ENCODE measurements around the gene MPC1.
"Not testable (repeated sequence)": the region's sequence is repeated elsewhere in the genome, so short reads cannot be mapped to it uniquely, and the experiment has no call there.

MPC1 gene

DNA sequence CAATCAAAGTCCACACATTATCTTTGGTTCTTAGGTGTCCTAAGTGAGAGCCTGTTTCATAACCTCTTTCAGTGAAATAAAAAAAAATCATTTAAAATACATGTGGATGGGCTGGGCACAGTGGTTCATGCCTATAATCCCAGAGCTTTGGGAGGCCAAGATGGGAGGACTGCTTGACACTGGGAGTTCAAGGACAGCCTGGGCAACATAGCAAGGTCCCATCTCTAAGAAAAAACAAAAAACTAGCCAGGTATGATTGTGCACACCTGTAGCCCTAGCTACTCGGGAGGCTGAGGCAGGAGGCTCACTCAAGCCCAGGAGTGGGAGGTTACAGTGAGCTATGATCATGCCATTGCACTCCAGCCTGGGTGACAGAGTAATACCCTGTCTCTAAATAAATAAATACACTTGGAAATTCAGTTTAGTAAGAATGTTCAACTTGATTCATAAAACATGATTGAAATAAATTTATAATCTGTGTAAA is 3.6 kb downstream of the MPC1 start:
- DNase-seq = no peak

DNA sequence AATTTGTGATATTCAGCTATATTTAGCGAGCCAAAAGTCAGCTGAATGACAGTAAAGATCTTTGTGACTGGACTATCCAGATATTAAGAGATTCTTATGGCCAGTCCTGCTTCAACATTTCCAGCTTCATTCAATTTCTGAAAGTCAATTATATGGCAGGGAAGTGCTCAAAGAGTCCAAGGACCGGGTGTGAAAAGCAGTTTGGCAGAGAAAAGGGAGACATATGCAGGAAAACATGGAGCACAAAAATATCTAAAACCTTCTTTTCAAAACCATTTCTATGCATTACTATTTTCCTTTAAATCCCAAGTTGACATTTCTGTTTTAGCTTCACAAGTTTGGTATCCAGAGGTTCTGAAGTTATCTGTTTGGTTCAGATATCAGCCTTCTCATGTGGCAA is 5.0 kb downstream of the MPC1 start:
- no peak for DNase-seq

DNA sequence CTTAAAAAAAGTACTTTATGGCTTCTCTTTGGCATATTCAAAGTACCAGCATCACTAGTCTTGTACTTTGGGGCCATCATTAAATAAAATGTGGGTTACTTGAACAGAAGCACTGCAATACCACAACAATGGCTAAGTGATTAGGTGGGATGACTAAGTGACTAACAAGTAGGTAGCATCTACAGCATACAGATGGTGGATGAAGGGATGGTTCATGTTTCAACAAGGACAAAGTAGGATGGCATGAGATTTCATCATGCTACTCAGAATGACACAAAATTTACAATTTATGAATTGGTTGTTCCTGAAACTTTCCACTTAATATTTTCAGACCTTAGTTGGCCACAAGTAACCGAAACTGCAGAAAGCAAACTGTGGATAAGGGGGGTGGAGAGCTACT is 7.7 kb downstream of the MPC1 start:
- DNase-seq = no peak

DNA sequence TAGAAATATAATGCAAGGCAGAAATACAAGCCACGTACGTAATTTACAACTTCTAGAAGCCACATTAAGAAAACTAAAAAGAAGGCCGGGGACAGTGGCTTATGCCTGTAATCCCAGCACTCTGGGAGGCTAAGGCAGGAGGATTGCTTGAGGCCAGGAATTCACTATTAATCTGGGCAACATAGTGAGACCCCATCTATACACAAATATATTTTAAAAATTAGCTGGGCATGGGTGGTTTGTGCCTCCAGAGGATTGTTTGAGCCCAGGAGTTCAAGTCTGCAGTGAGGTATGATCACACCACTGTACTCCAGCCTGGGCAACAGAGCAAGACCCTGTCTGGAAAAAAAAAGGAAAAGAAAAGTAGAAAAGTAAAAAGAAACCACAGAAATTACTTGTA is 12.3 kb downstream of the MPC1 start:
- DNase-seq = no peak

DNA sequence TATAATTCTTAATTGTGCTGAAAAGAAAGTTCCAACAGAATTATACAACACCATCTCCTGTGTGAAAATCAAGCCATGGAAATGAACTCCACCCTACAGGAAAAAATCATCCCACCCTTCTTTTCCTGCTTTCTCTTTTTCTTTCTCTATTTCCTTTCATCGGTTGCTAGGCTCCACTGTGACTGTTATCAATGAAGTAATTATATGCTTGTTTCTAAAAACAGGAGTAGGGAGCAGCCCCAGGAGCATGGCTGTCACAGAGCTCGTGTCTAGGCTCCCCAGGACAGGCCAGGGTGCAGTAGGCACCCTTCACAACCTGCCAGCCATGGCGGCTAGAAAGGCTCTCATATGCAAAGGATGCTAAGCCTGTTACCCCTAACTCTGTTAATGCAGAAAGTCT is 13.0 kb downstream of the MPC1 start:
- no peak for DNase-seq

DNA sequence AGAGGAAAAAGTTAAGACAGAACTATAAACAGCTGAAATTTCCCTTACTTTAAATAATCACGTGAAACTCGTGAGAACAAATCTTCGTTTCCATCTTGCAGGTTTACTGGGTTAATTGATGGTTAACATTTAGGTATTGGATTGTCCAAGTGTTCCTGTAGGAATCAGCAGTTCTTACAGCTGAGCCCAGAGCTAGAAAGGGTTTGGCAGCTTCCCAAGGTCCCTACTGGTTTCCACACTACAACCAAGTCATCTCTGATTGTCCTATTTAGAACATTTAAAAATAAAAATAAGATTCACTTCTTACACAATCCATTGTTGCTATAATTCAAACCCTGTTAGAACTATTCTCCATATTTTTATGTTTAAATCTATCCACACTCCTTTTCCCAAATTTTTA is 15.8 kb downstream of the MPC1 start:
- DNase-seq = no peak

DNA sequence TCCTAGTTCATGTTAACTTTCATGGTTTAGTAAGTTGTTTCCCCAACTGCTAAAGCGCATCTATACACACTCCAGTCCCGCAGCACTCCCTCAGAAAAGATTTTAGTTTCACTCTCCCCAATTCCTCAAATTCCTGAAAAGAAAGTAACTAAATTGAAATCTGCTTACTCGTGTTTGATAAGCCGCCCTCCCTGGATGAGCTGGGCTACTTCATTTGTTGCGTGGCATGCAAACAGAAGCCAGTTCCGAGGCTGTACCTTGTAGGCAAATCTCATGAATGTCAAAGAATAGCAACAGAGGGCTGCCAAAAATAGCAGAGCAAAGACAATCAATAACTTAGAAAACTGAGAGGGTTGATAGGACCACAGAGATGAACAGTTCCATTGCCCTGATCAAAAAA is 16.9 kb downstream of the MPC1 start:
- no peak for DNase-seq

DNA sequence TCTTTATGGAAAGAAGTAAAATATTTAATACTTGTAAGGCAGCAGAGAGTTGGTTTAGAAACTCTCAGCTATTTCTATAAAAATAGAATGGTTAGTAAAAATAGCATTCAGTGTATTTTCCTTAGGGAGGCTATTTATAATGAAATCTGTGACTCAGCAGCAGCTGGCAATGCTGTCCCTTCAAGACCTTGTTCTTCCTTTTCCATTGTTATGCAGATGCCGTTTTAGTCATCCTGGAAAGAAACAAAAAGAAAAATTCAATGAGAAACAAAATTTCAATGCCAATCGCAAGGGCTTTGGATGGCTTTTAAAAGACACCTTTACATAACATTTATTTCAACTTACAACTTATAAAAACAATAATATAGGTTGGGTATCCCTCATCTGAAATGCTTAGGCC is 17.5 kb downstream of the MPC1 start:
- DNase-seq = no peak

DNA sequence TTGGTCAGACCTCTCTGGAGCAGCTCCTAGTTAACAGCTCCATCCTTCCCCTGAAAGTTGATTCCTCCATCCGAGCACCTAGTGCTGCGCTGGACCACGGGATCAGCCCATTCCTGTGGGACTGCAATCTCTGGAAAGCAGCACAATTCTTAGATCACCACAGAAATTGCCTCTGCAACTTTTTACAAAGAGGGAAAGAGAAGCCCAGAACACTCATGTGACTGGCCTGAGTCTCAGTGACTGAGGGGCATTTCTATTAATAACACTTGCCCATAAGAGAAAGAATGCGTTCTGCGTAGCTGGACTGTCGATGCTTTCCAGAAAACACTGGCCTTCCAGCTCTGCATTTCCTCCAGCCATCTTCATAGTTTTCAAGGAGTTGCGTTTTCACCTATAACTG is 18.3 kb downstream of the MPC1 start:
- DNase-seq = no peak

DNA sequence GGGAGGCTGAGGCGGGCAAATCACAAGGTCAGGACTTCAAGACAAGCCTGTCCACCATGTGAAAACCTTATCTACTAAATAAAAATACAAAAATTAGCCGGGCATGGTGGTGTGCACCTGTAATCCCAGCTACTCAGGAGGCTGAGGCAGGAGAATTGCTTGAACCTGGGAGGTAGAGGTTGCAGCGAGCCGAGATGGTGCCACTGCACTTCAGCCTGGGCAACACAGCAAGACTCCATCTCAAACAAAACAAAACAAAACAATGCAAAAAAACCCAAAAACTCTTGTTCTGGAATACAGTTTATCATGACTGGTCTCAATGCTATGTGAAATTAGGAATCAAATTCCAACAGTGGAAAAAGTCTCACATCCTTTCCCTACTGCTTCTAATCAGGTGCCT is 20.3 kb downstream of the MPC1 start:
- not testable (repeated sequence) for DNase-seq

DNA sequence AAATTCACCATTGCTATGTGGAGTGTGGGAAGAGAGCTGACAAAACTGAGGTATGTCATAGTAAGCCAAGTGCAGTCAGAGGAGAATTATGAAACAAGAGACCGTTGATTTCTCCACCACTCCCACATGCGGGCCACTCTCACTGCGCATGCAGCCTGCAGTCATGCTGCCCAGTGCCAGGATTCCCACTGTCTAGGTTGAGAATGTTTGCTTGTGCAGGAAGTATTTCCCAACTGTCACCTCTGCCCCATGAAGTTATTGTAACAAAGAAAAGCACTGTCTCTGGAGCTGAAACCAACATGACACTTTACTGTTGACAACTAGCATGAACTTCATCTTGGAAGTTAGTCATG is 21.7 kb downstream of the MPC1 start:
- no peak for DNase-seq

DNA sequence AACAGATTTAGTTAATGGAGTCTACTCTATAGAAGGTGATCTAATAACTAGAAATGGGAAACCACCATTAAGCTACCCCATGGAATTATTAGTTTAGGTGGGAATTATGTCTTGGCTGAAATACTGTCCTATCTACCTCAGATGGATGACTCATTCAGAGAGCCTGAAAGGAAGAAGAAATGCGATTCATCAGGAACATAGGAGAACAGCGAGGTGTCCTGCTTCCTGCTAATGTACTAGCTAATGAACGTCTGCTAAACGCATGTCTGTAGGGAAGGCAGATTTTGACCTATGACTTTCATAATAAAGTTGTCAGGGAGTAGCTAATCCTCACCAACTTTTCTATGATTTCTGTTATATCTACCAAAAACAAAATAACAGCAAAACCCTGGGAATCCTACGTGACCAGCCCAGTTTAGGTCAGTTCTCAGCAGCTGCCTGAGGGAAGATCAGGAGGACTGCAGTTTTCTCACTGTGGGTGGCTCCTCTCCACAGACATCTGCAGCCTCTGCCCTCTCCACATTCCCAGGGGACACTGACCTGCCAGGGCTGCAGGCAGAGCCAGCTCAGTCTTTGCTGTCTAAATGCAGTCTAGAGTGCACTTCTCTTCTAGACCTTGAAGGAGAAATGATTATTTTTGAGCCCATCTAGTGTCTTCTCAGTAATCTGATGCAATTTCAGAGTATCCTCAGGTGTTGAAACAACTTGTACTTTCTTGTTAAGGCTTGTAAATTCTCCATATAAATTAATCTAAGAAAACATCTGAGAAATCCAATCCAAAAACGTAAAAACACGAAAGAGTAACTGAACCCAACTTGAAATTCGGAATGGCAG is 22.3 kb downstream of the MPC1 start:
- DNase-seq = no peak

DNA sequence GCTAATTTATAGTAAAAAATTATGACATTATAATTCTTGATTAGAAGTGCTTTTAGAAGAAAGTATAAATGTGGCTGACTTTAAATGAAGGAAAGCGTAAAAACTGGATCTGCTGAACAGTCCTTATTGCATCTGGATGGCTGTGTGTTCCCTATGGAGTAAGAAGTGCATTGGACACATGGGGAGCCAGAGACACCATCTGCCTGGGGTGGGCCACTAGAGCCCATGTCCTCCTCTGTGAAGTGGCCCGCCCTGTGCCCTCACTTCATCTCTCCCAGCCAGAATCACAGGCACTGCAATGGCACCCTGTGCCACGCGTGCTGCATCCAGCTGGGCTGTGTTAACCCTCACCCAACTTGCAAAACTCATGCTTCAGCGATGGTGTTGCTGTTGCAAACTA is 27.2 kb downstream of the MPC1 start:
- no peak for DNase-seq

DNA sequence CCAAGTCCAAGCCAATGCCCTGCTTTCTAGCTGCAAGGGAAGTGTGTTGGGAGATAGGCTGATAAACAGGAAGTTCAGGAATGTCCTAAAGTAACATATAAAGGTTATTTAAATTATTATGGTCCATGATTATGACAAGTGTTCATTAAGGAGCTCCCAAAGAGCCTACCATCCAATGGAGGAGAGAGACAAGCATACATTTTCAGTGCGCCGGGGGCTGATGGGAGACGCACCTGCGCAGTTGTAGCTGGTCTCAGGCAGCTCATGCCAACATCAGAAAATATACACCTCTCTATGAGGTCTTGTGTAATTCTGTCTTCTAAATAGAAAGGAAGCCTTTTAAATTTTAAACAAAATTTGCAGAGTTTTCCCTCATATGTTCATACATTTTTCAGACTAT is 27.8 kb downstream of the MPC1 start:
- DNase-seq = no peak

DNA sequence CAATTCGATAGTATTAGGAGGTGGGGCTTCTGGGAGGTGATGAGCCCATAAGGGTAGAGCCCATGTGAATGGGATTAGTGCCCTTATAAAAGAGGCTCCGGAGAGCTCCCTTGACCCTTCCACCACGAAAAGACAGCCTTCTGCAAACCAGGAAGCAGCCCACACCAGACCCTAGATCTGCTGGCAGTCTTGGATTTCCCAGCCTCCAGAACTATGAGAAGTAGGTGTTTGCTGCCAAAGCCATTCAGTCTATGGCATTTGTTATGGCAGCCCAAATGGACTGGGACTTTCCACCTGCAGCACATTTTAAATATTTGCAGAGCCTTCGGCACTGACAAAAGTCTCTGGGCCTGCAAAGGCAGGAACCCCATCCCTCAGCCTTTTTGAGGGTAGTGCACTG is 28.6 kb downstream of the MPC1 start:
- DNase-seq = no peak

DNA sequence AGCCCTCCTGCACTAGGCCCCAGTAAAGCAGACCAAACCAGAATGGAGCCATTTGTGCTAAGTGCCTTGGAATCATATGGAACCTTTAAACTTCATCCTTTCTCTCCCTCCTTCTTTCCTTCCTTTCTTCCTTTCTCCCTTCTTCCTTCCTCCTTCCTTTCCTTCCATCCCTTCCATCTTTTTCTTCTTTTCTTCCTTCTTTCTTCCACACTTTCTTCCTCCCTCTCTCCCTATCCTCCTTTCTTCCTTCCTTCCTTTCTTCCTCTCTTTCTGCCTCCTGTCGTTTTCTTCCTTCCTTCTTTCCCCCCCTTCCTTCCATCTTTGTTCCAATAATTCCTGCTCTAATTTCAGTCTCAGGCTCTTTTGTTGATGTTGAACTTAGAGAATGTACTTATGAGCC is 29.2 kb downstream of the MPC1 start:
- no peak for DNase-seq

DNA sequence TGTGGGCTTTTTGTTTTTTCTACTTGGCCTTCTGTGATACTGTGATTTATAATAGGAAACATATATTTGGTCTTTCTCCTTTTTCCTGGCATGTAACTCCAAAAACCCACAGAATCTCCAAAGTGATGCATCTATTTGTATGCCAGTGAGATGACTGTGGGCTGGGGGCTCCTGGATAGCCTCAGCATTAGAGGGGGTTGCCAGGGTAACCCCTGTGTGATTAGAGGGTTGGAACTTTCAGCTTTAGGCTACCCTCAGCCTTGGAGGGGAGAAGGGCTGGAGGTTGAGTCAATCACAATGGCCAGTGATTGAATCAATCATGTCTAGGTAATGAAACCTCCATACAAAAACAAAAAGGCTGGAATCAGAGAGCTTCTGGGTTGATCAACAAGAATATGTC is 29.8 kb downstream of the MPC1 start:
- DNase-seq = no peak

DNA sequence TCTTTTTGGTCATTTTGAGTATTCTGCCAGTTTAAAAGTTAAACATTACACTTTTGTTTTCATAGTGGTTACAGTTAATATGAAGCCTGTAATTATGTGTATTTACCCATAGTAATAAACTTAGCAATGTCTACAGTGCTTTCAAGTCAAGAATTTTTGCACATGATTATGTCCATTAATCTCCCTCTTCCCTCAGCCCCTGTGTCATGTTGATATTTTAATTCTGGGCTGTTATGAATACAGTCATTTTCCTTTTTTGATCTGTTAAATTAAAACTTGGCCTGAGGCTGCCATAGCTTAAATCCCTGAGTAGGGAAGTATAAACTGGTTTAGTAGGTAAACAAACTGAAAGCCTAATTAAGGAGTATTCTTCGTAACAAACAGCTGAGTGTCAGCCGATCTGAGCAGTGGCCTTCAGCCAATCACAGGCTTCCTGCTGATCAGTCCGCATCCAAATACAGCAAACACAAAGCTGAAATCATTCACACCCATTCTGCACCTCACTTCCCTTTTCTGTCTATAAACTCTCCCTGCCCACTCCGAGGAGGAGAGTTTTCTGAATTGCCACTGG is 30.9 kb downstream of the MPC1 start:
- no peak for DNase-seq

DNA sequence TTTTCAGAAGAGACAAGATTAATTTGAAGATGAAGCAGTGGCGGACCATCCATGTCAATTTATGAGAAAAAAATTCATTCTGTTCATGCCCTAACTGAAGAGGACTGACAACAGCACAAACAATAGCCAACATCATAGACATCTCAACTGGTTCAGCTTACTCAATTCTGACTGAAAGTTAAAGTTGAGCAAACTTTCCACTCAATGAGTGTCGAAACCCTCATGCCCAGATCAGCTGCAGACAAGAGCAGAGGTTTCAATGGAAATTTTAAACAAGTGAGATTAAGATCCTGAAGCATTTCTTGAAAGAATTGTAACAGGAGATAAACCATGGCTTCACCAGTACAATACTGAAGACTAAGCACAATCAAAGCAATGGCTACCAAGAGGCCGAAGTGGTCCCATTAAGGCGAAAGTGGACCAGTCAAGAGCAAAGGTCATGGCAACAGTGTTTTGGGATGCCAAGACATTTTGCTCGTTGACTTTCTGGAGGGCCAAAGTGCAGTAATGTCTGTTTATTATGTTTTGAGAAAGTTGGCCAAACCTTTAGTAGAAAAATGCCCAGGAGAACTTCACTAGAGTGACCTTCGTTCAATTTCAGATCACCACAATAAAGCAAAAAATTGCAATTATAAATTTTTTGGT is 34.3 kb downstream of the MPC1 start:
- DNase-seq = no peak

DNA sequence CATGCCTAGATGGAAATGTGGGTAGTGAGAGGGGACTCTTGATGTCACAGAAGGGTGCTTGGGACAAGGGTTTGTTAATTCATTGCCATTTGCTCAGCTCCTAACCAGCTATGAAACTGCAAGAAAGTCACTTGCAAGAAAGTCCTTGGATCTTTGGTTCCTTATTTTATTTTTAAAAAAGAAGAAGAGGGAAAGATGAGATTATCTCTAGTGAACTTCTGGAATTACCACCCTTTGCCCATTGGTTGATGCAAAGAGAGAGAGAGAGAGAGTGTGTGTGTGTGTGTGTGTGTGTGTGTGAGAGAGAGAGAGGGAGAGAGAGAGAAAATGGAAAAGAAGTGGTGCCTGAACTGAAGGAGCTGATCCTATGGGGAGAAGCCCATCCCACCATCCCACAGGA is 35.8 kb downstream of the MPC1 start:
- DNase-seq = no peak

DNA sequence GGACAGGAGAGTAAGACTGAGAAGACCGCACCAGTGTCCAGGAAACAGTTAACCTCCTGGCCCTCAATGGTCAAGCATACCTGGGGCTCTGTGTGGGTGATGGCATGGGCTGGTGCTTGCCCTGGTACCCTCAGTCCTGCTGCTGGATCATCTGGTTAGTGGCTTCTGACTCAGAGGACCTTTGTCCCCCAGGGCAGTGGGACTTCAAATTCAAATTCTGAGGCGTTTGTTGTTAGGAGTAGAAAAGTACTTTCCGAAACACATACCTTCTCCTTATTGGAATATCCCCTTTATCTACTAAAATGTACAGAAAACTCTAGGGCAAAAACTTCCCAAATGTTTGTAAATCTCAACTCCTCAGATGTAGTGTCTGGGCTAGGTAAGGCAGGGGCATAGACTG is 36.3 kb downstream of the MPC1 start:
- no peak for DNase-seq

DNA sequence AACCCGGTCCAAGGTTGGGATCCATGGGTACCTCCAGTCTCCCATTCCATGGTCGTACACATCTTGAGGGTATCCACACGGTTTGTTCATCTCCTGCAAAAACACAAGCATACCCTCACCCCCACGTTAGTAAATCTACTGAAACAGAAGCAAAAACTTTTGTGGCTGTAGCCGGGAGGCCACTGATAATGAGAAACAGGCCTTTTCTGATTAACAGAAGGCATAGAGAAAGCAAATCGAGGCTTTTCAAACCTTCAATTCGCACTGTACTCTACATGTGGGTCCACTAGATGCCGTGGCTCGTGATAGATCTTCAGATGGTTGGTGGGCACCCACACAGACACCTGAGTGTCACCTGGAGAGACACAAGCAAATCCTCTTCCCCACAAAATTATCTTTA is 37.1 kb downstream of the MPC1 start:
- not testable (repeated sequence) for DNase-seq

DNA sequence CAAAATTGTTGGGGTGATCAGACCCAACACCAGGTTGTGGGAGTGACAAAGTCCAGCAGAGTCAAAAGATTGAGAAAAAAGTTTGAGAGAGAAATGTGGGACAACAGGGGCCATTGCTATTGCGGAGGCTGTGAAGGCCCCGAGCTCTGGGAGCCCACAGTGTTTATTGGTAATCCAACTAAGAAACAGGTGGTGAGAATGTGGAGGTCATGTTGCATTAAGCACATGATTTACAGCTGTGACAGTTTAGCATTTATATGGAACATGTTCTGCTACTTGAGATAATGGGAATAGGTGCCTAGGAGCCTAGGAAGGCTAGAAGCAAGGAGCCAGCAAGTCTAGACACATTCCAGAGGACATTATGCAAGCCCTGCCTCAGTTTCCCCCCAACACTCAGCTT is 37.8 kb downstream of the MPC1 start:
- DNase-seq = not testable (repeated sequence)

DNA sequence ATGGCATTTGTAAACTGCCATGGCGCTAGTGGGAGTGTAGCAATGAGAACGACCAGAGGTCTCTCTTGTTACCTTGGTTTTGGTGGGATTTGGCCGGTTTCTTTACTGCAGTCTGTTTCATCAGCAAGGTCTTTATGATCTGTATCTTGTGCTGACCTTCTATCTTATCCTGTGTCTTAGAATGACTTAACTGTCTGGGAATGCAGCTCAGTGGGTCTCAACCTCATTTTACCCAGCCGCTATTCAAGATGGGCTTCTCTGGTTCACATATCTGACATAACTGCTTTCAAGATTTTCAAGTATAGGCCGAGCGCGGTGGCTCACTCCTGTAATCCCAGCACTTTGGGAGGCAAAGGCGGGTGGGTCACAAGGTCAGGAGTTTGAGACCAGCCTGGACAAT is 38.5 kb downstream of the MPC1 start:
- no peak for DNase-seq

DNA sequence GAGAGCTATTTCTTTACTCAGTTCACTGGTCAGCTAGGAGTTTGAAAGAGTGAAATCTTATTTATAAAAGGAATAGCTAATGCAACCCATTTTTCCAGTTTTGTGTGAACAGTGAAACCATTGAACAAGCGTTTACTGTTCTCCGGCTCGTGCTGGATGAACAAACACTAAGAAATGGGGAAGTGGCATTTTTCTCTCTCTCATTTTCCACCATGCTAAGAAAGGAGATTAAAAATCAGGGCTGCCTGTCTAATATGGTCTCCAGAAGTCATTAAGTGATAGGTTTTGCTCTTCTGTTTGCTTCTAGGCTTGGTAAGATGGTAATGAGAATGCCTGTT is 39.6 kb downstream of the MPC1 start:
- DNase-seq = no peak
